Measurements from ENCODE around the gene TFEB.

The TFEB gene

DNA sequence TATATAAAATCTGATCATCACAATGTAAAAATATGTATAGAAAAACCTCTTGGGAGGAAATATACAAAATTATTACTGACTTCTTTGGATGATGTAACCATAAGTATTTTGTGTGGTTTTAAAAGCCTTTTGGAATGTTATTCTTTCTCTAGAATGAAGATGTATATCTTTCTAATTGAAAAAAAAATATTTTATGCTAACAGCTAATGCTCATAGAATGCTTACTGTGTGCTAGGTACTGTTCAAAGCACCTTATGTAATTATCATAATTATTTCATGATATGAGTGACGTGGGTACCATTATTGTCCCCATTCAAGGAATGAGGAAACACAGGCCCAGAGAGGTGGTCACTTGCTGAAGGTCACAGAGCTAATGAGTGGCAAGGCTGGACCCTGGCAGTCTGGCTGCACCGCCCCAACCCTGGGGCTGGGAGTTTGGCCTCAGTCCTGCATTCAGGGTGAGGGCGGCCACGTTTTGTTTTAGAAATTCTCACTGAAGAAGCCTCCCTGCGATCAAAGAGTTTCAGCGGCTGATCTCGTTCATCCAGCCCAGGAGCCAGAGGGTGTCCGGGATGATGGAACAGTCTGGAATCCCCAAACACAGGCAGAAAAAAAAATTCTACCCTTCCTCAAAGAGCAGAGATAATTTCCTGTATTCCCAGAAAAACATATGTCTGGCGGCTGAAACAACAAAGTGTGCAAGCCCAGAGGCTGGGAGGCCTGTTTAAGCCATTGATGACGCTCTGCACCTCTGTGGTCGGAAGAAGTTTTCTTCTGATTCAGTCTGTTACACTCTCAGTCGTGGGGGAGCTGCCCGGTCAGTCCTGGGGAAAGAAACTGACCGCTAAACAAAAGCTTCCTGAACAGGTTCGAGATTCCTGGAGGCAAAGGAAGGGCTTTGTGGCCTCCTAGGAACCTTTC, 37.3 kb downstream of the TFEB start:
- no peak for DNase-seq (ENCODE audit: low spot score)
- no peak overlapping the region for H3K4me3 ChIP-seq
- TF ChIP-seq, protein P1, sequence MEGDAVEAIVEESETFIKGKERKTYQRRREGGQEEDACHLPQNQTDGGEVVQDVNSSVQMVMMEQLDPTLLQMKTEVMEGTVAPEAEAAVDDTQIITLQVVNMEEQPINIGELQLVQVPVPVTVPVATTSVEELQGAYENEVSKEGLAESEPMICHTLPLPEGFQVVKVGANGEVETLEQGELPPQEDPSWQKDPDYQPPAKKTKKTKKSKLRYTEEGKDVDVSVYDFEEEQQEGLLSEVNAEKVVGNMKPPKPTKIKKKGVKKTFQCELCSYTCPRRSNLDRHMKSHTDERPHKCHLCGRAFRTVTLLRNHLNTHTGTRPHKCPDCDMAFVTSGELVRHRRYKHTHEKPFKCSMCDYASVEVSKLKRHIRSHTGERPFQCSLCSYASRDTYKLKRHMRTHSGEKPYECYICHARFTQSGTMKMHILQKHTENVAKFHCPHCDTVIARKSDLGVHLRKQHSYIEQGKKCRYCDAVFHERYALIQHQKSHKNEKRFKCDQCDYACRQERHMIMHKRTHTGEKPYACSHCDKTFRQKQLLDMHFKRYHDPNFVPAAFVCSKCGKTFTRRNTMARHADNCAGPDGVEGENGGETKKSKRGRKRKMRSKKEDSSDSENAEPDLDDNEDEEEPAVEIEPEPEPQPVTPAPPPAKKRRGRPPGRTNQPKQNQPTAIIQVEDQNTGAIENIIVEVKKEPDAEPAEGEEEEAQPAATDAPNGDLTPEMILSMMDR (IDR thresholded peaks at IDR 0.05) = no peak
- peak overlapping the region in 1 of 2 donors; percentile 63 for H3K27ac ChIP-seq

DNA sequence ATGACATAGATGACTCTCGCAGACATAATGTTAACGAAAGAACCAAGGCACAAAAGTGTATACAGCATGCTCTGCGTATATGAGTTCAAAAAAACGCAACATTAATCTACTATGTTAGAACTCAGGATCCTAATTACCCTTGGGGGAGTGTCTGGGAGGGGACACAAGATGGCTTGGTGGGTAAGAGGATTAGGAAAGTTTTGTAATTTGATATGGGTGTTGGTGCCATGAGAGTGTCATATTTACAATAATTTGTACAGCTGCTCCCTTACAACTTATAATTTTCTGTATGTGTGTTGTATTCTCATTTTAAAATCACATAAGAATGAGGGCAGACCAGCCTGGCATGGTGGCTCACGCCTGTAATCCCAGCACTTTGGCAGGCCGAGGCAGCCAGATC, 38.6 kb downstream of the TFEB start:
- Histone ChIP-seq H3K4me3 (no peak overlapping the region), H3K27ac (no peak overlapping the region)
- TF ChIP-seq, protein P1 (IDR thresholded peaks at IDR 0.05) = no peak
- DNase-seq (ENCODE audit: low spot score) = no peak

DNA sequence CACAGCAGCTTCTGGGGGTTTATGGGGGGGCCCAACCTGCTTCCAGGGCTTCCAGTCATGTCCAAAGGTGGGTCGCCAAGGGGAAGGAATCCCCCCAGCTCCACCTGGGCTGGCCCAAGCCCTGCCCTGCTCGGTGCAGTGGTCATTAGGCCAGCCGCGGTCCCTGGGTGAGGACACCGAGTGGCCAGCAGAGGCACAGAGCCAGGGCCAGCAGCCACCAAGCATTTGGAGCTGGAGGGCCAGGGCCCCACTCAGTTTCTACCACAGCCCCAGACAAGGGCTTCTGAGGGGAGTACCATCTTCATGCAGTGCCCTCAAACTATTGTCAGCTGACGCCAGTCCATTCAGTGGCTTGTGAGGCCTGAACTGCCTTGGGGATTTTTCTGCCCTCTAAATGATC, 39.6 kb downstream of the TFEB start:
- Histone ChIP-seq H3K27ac (no peak overlapping the region), H3K4me3 (no peak overlapping the region)
- DNase-seq (ENCODE audit: low spot score) = no peak
- TF ChIP-seq, protein P1 (IDR thresholded peaks at IDR 0.05) = no peak

GRCh38 chr6:41694815-41695526, 40.4 kb downstream of the TFEB start:
- TF ChIP-seq, protein P1 (IDR thresholded peaks at IDR 0.05) = no peak
- no peak for DNase-seq (ENCODE audit: low spot score)
- no peak overlapping the region for H3K27ac ChIP-seq

DNA sequence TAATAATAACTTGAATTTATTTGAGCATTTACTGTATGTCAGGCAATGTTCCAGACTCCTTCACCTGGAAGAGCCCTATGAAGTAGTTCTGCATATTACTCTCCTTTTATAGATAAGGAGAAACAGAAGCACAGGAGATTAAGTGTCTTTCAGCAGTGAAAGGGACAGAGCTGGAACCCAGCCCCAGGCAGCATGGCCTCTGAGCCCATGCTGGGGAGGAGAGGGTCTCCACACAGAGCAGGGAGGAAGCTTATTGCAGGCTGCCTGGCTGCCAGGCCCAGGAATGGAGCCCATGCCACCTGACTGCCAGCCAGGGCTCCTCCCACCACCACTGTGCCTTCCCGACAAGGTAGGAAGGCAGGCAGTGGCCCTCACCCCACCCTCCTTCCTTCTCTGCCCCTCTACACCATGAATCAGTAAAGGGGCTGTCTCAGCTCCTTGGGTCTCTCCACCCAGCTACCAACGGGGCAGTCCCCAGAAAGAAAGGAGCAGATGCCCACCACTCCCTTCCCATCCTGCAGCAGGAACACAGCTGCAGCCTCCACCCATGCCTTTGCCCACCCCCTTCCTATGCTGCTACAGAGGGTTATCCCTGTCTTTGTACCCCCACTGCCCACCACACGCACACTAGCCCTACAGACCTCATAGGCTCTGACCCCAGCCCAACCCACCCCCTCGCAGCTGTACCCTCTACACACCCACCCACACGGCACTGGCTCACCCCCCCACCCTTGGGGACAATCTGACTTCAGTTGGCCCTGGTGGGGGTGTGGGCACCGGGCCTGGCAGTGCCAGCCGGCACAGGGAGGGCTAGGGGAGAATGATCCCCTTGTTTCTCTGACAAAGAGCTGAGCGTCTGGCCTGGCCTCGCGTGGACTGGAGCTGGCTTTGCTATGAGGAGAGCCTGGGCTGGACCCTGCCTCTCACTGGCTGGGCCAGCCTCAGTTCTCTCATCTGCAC, 41.8 kb downstream of the TFEB start:
- no peak for DNase-seq (ENCODE audit: low spot score)
- Histone ChIP-seq H3K27ac (no peak overlapping the region), H3K4me3 (no peak overlapping the region)
- TF ChIP-seq, protein P1 (IDR thresholded peaks at IDR 0.05) = no peak

More at GRCh38 chr6:41694815-41695526, 40.4 kb downstream of the TFEB start:
- no peak overlapping the region for H3K4me3 ChIP-seq

DNA sequence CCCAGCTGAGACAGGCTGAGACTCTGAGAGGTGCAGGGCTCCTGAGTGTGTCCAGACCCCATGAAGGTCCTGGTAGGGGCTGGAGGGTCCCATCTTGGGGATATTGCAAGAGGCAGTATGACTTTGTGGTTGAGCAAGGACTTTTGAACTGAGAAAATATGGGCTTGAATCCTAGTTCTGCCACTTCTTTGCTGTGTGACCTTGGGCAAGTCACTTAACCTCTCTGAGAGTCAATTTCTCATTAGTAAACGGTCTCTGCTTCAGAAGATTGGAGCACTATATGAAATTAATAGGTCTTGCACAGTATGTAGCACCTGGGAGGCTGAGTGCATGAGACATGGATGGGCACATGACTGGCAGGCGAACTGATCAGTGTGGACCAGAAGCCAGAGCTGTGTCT, 42.7 kb downstream of the TFEB start:
- Histone ChIP-seq H3K4me3 (no peak overlapping the region), H3K27ac (no peak overlapping the region)
- TF ChIP-seq, protein P1 (IDR thresholded peaks at IDR 0.05) = no peak
- no peak for DNase-seq (ENCODE audit: low spot score)

All from coronary artery (tissue), 2 donors.